Stimulated activated CD8-positive, alpha-beta memory T cell treated with anti-CD3 and anti-CD28 coated beads, Interleukin-12 subunit alpha, Interleukin-12 subunit beta, amount 100 ng/mL, for 4 hours (primary cell): Measurements from ENCODE around the gene TMEM141.
"Not testable (repeated sequence)": the region's sequence is repeated elsewhere in the genome, so short reads cannot be mapped to it uniquely, and the experiment has no call there.

Experiments
- DNase-seq: peaks from one replicate; pipeline ENCODE4 v3.0.0-alpha.2; 2020; ENCODE audit warnings: low read depth

TMEM141 gene

GRCh38 chr9:136773386-136774044 is 17.6 kb upstream of the TMEM141 start:
- no peak for DNase-seq

- DNase-seq: no peak
Measured at GRCh38 chr9:136774416-136775045, 16.6 kb upstream of the TMEM141 start.

- no peak for DNase-seq
Measured at GRCh38 chr9:136775191-136775590, 16.0 kb upstream of the TMEM141 start.

- DNase-seq: no peak
Measured at GRCh38 chr9:136776947-136777346, 14.2 kb upstream of the TMEM141 start.

GRCh38 chr9:136777359-136777758 is 13.8 kb upstream of the TMEM141 start:
- DNase-seq: no peak

GRCh38 chr9:136779808-136780207 is 11.3 kb upstream of the TMEM141 start:
- DNase-seq: no peak

GRCh38 chr9:136782452-136782851 is 8.7 kb upstream of the TMEM141 start:
- no peak for DNase-seq

- DNase-seq: no peak
Measured at GRCh38 chr9:136784249-136784996, 6.7 kb upstream of the TMEM141 start.

GRCh38 chr9:136784997-136785361 is 6.2 kb upstream of the TMEM141 start:
- DNase-seq: no peak

GRCh38 chr9:136785565-136786355 is 5.4 kb upstream of the TMEM141 start:
- DNase-seq: not testable (repeated sequence)

- DNase-seq: no peak
Measured at GRCh38 chr9:136786451-136786850, 4.7 kb upstream of the TMEM141 start.

GRCh38 chr9:136786983-136787382 is 4.2 kb upstream of the TMEM141 start:
- DNase-seq: not testable (repeated sequence)

- DNase-seq: peak; percentile 39
Measured at GRCh38 chr9:136787690-136788400, 3.3 kb upstream of the TMEM141 start.

GRCh38 chr9:136788644-136789522 is 2.3 kb upstream of the TMEM141 start:
- DNase-seq: not testable (repeated sequence)

- DNase-seq: no peak
Measured at GRCh38 chr9:136789523-136789937, 1.6 kb upstream of the TMEM141 start.

GRCh38 chr9:136791516-136792276 is 552 bp downstream of the TMEM141 start:
- DNase-seq: peak; percentile 39

- DNase-seq: no peak
Measured at GRCh38 chr9:136792321-136793085, 1.4 kb downstream of the TMEM141 start.

GRCh38 chr9:136793086-136793946 is 2.2 kb downstream of the TMEM141 start:
- no peak for DNase-seq
